Sciatic nerve (tissue), 2 donors: ENCODE measurements around the gene CBFA2T3. TPM values are rescaled to one million over a fixed set of nuclear protein-coding genes. Genes with fewer than 3 reads are reported as not detected.

Experiments
- ATAC-seq: fragments of 200-7000 bp; cut with Tn5 transposase; one replicate; pipeline ENCODE4 v1.9.1; 2020; ENCODE audit warnings: mild to moderate bottlenecking, moderate library complexity
- DNase-seq: peaks from one replicate; pipeline ENCODE4 v3.0.0-alpha.2; 2020; ENCODE audit warnings: low spot score
- intact Hi-C: fragments of 100-400 bp; cut with DNase I; formaldehyde crosslinking; loops from one replicate; pipeline ENCODE4 v1.14.2; 2022
- total RNA-seq: library from RNA; stranded (reverse); fragmentation: NEBNext Ultra II Directional; extraction: Animal tissue kit (Norgen Biotek cat#: 25700); gene quantifications from one replicate; pipeline ENCODE4 v1.2.1, GENCODE V29; 2021
- donor health status: DM: no; HTN: no; CAD: no.
- donor health status: DM: no; HTN: no; CAD: no.

Gene CBFA2T3
- total RNA-seq, 1 donor from 2014 or later: 8.2 TPM

DNA sequence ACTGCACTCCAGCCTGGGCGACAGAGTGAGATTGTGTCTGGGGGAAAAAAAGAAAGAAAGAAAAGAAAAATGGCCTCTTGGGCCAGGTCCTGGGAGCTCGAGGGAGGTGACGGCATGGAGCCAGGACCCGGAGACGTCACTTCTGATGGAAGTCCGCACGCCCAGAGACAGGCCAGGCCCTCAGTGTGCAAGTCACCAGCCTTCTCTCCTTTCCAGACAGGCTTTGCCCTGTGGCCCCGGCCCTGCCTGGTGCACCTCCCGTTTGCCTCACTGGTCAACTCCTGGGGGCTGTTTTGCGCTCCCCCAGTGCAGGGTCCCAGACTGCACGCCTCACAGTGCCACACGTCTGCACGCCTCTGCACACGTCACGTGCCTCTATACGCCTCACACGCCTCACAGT, 44.1 kb downstream of the CBFA2T3 start:
- DNase-seq (no peak), ATAC-seq (no peak)
- intact Hi-C loops: no loop called here

DNA sequence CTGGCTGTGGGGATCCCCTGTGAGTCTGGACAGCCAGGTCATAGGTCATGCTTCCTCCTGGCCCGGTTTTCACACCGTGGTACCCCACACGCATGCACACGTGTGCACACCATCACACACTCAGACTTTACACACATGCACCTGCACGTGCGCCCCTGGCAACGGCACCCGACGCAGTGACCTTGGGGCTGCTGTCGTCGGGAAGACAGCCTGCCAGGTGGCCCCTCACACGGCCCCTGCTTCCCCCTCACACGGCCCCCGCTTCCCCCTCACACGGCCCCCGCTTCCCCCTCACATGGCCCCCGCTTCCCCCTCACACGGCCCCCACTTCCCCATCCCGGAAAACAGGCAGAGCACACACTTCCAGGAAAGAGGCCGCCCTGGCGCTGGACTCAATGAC, 45.1 kb downstream of the CBFA2T3 start:
- ATAC-seq (no peak), DNase-seq (no peak)
- intact Hi-C loops: no loop called here

DNA sequence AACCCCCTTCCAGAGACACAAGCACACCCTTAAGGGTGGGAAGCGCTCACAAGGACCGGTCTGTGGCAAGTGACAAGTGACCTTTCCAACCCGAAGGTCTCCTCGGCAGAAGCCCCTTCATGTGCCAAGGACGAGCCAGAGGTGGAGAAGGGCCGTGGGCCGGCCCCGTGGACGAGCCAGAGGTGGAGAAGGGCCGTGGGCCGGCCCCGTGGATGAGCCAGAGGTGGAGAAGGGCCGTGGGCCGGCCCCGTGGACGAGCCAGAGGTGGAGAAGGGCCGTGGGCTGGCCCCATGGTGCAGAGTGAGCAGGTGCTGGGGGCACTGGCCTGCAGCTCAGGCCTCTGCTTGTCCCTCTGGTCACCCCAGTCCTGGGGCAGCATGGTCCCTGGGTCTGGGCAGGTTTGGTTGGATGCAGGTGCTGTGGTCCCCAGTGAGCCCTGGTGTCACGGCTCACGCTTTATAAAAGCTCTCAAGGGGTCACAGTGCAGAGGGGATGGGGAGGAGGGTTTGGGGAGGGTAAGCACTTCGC, 45.6 kb downstream of the CBFA2T3 start:
- no peak for ATAC-seq
- DNase-seq: no peak
- intact Hi-C loops: no loop called here

DNA sequence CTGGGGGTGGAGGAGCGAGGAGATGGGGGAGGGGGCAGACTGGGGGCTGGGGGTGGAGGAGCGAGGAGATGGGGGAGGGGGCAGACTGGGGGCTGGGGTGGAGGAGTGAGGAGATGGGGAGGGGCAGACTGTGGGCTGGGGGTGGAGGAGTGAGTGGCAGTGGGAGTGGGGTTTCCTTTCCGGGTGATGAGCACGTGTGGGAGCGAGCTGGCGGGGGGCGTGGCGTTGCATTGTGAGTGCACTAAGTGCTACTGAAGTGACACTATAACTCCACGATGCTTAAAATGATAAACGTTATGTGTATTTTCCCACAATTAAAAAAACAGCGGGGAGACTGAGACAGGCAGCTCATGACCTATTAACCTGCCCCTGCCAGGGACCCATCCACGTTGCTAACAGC, 46.3 kb downstream of the CBFA2T3 start:
- ATAC-seq: no peak
- intact Hi-C loops: no loop called here
- DNase-seq: no peak

DNA sequence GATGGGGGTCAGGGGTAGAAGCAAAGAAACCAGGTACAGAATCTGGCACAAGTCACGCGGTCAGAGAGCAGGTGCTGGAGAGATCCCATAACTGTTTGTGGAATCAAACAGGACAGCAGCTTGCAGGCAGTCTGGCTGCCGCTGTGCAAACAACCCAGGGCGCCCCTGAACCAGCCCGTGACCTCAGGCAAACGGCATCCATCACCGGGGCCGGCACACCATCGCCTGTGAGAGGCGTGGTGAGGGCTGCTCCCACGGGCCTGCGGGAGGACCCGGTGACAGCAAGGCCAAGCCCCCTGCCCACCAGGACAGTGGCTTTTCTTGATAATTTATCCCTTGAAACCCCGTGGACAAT, 47.9 kb downstream of the CBFA2T3 start:
- ATAC-seq (no peak), DNase-seq (no peak)
- intact Hi-C loops: no loop called here

DNA sequence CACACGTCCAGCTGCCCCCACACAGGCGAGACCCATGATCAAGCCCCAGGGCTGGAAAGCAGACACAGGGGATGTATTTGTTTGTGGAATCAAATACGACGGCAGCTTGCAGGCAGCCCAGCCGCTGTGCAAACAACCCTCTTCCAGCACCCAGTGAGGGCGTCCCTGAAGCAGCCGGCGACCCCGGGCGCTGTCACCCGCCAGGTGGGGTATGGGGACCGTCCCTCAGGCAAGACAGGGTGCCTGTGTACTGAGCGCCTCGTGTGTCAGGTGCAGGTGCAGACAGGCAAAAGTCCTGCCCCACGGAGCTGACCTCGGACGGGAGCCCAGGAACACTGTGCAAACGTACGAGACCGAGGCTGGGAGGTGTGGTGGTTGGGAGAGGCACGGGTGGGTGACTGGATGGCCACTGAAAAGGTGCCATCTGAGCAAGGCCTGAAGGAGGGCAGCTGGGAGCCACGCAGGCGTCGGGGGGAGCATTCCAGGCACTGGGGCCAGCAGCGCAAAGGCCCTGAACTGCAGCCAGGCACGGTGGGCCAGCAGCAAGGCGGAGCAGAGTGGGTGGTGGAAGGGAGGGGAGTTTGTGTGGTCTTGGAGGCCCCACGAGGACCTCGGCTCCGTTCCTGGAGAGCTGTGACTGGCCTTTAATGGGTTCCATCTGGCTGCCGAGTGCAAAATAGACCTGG, 48.5 kb downstream of the CBFA2T3 start:
- ATAC-seq (no peak), DNase-seq (no peak)
- intact Hi-C loops: no loop called here

DNA sequence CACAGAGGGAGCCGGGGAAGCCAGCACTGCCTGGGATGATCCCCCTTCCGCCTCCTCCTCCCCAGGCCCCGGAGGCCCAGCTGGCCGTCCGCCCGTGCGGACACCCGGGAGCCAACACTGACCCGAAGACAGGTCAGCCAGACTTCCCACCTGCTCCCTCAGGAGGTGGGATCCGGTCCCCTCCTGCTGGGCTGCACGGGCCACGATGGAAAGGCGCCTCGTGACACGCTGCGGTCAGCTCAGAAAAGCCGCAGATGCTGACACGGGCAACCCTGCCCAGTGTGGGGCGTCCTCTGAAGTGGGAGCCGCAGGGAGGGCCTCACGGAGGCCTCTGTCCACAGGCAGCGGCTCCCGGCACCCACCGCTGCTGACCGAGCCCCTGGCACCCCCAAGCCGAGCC, 49.3 kb downstream of the CBFA2T3 start:
- ATAC-seq (peak; percentile 5), DNase-seq (no peak)
- intact Hi-C loops: no loop called here

DNA sequence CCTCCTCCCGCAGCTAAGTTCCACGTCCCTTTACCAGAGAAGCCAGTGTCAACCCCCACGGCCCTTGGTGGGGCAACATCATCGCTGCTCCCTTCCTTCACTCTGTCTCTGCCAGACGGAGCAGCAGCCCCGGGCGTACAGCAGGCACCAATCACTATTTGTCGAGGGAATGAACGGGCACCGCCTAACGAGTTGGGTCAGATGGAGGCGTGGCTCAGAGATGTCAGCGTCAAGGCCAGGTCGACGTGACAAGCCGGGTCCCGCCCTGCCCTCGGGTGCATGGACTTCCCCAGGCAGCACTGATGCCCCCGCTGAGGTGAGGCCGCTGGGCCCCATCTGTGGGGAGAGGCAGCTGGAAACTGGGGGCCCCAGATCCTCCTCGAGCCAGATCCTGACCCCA, 50.0 kb downstream of the CBFA2T3 start:
- intact Hi-C loops: no loop called here

DNA sequence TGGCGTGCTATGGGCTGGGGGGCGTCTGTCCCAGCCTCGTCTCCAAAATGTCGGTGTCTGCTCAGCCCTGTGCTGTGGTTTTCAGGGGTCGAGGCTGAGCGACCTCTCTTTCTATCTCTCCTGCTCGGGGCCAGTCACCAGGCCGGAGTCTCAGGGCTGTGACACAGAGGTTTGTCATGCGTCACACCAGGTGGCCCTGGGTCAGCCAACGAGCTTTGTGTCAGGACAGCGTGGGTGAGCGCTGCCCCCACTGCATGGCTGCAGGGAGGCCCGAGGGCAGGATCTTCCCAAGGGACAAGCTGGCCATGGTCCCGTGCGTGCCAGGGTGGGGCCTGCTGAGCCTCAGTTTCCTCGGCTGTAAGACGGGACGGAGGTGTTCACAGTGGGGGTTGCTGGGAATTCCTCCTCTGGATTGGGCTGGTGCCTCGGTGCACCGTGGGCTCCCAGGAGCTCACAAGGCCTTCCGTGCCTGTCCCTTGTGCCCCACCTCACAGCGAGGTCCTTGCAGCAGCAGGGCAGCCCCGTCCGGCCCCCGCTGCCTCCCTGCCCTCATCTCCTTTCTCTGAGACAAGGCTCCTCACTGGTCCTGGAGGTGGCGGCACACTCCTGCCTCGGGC, 50.5 kb downstream of the CBFA2T3 start:
- ATAC-seq (no peak), DNase-seq (no peak)
- intact Hi-C loops: no loop called here

More for the DNA sequence above, 50.0 kb downstream of the CBFA2T3 start:
- no peak for DNase-seq
- no peak for ATAC-seq

DNA sequence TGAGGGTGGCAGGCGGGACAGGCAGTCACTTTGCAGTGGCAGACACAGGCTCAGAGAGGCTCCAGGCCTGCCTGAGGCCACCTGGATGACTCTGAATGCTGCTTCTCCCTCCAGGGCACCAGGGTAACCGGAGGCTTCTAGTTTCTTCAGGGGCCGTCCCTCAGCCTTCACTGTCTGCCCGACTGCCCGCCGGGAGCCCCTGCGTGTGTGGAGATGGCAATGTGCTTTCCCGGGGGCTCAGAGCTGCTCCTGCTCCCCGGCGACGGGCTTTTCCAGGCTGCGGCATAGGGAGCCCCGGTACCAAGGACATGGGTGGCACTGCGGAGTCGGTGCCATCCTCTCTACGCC, 51.5 kb downstream of the CBFA2T3 start:
- no peak for ATAC-seq
- intact Hi-C loops: no loop called here

DNA sequence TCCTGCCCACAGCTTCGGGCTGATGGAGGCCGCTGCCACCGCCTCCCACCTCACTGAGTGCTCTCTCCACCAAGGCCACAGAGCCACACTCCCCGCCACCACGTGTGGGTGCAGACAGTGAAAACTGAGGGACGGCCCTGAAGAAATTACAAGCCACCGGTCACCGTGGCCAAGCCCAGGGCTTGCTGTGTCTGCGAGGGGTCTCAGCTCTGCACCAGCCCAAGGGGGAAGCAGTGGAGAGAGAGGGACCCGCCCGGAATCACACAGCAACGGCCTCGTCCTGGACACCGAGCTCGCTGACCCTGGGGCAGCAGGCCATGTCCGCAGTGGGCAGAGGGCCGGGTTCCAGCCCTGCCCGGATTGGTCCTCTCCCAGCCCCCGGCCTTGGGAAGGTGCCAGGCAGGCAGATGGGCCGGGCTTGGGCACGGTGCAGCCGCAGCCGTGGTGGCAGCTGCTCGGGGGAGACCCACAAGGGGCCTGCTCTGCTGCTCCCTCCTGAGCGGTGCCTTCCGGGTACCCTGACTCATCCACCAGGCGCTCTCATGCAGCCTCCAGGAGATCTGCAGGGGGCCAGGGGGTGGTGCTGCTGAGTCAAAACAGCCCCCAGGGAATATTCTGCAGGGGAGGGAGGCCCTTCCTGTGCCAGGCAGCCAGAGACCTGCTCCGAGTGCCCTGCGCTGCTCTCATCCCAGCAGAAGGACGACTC, 52.0 kb downstream of the CBFA2T3 start:
- intact Hi-C loops: loop anchor here (1.0 kb wide), 1 partner anchor 48 kb away; no protein-coding TSS in a partner anchor
- DNase-seq (no peak), ATAC-seq (peak; percentile 21)

More for the DNA sequence above, 51.5 kb downstream of the CBFA2T3 start:
- DNase-seq: no peak

DNA sequence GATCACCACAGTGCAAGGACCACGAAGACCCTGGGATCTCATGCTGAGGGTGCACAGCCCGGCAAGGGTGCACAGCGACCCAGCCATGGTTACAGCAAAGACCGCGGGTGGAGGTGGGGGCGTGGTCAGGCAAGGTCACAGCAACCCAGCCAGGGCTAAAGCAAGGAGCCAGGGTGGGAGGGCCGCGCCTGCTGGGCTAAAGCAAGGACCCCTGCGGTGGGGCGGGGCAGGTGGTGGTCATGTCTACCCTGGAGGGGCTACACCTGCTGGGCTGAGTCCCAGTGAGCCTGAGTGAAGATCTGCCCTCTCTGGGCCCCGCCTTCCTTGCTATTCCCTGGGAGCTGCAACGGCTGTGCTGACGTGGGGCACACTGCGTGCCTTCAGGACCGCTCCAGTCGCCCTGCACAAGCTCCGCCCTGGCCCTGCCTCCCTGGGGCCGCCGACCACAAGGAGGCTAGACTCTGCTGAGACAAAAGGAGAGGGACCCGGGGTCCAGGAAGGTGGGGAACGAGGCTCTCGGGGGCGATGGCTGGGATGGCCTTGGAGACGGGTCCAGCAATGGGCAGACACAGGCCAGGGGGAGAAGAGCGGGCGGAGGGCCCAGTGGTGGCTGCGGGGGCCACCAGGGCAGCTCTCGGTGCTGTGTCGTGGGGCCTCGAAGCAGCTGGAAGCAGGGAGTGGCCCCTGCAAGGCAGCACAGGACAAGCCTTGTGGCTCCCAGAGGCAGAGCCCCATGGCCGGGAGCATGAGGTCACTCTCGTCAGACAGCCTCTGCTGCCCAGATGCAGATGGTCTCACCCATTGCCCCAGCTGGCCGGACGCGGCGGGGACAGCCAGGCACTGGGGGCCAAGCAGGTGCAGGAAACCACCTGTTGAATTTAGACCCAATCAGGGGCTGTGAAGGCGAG, 52.8 kb downstream of the CBFA2T3 start:
- ATAC-seq (peak; percentile 10), DNase-seq (no peak)
- intact Hi-C loops: loop anchor here (1.0 kb wide), 1 partner anchor 47 kb away; no protein-coding TSS in a partner anchor

DNA sequence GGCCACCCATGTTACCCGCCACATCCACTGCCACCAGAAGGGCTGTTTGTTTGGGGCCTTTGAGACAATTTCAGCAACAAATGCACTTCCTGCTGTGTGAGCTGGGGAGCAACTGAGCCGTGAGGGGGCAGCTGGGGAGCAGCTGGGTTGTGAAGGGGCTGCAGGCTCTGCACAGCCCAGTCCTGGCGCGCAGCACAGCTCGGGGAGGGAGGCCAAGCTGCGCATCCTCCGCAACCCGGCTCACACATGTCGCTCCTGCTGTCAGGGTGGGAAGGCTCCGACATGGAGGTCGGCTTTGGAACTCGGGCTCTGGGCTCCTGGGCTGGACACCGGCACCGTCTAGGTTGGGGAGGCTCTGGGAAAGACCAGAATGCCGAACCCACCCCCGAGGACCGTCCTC, 53.6 kb downstream of the CBFA2T3 start:
- intact Hi-C loops: no loop called here
- no peak for DNase-seq
- ATAC-seq: no peak

DNA sequence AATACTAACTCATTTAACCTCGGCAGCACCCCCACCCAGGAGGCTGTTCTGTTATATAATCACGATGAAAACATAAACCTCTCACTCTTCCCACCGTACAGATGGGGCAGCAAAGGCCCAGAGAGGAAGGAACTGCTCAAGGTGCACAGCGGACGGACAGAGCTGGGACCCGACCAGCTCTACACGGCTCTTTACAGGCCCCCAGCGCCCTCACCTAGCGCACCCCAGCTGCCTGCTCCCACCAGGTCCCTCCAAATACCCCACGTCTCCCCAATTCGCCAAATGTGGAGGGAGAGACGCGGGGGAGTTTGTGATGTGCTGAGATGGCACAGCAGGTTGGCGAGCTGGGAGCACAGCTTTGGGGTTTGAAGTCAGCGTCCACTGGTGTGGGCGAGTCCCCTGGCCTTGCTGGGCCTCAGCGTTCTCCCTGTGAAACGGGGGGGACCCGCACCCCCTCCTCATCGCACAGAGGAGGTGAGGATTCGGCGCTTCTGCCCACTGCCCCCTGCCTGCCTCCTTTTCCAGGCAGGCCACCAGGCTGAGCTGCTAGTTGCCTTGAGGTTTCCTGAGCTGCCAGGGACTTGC, 54.1 kb downstream of the CBFA2T3 start:
- intact Hi-C loops: no loop called here
- no peak for ATAC-seq
- DNase-seq: no peak

DNA sequence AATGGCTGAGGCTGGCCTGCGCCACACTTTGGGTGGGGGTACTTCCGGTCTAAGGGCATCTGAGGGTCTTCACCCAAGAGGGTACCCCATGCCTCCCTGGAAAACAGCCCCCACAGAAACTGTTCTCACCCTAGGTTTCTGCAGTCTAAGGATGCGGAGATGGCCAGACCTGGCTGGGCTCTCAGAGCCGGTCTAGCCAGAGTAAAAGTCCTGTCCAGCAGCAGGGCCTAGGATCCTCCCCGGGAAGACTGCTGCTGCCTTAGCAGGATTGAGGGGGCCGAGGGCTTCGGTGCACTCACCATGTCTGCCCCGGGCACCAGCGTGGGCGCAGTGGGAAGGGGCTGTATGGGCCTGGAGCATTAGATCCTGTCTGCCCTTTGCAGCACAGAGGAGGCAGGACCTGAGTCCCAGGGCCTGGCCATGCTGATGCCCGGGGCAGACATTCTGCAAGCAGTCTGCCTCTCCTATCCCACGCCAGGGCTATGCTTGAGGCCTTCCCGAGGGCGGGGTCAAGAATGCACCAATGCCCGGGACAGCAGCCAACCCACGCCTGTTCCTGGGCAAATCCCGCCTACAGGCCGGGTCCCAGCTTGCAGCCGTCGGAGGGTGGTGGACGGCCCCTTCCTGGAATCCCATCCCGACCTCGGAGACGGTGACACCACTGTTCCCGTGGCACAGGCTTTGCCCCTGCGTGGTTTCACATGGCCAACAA, 54.7 kb downstream of the CBFA2T3 start:
- intact Hi-C loops: no loop called here
- DNase-seq: peak; percentile 85
- ATAC-seq: peak; percentile 69

DNA sequence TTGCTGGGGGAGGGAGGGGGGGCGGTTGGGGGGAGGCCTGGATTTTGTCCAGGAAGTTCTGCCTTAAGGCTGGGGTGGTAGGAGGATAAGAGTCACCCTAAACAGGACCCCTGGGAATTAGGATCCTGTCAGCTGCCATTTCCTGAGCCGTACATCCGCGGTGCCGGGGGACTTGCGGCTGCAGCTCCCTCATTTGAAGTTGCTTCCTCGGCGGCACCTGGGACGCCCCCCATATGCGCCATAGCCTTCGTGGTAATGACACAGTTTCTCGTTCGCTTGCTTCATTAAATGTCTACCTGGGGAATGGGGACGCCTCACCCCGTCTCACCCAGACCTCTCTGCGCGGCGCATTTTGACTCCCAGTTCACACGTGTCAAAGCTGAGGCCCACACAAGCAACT, 55.4 kb downstream of the CBFA2T3 start:
- DNase-seq: no peak
- intact Hi-C loops: no loop called here
- no peak for ATAC-seq

DNA sequence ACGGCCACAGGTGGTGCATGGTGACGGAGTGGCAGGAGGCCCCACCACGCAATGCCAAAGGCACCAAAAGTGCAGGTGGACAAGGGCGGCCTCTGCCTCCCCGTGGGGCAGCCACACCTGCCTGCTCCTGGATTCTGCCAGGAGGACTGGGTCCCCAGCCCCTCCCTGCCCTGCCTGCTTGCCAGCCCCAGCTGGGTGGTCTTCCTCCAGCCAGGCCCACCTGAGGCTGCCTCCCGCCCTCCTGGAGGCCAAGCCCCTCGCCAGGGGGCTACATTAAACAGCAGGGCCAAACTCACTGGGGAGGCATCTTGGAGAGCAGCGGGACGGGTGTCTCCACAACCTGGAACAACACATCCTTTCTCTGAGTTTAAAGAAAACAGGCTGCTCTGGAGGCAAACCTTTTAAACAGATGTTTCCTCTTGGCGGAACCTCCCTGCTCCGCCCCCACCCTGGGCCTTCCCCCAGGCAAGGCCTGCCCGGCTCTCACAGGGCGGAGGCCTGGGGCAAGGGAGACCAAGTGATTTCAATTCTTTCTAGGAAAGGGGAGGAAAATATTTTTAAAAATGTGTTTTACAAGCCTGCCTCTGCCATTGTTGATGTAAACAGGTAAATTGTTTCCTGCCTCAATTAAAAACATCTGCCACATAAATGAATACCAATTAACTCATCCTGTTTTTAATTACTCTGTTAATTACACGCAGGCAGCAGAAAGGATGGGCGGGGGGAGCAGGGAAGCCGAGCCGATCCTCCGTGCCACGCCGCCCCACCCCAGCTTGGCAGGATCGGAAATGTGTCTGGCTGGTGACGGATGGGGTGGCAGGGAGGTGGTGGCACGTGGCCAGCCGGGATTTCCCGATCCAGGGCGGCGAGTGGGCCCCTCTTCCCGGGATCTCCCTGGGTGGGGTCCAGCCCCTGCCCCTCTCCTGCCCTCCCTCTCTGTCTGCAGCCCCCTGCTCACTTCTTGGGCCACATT, 56.1 kb downstream of the CBFA2T3 start:
- intact Hi-C loops: no loop called here
- DNase-seq (peak; percentile 82), ATAC-seq (peak; percentile 83)
